ENCODE measurements around the gene PIEZO1.
A peak's percentile ranks its signal among the peaks of the same experiment; 100 is the strongest.

Gene PIEZO1

GRCh38 chr16:88706965-88707826, 77.8 kb downstream of the PIEZO1 start:
- H3K4me3 ChIP-seq (ENCODE audit: low read depth, low read length) = peak overlapping the region; percentile 95

GRCh38 chr16:88706229-88706964, 78.6 kb downstream of the PIEZO1 start, which contains the start of the genes CTU2 and RNF166:
TSS of gene CTU2 (plus strand) at chr16:88706503. CDS start at chr16:88706531, 28 bp downstream.
TSS of gene RNF166 (minus strand) at chr16:88706408. CDS start at chr16:88706325, 83 bp downstream.
- H3K4me3 ChIP-seq (ENCODE audit: low read depth, low read length) = peak within 1 kb of the TSS; percentile 95

GRCh38 chr16:88705801-88706228, 79.2 kb downstream of the PIEZO1 start:
- H3K4me3 ChIP-seq (ENCODE audit: low read depth, low read length) = peak overlapping the region; percentile 95

GRCh38 chr16:88705076-88705684, 79.8 kb downstream of the PIEZO1 start:
- peak overlapping the region; percentile 95 for H3K4me3 ChIP-seq (ENCODE audit: low read depth, low read length)

GRCh38 chr16:88703486-88704309, 81.3 kb downstream of the PIEZO1 start:
- H3K4me3 ChIP-seq (ENCODE audit: low read depth, low read length) = no peak overlapping the region

GRCh38 chr16:88702371-88703210, 82.4 kb downstream of the PIEZO1 start:
- H3K4me3 ChIP-seq (ENCODE audit: low read depth, low read length) = no peak overlapping the region

- H3K4me3 ChIP-seq (ENCODE audit: low read depth, low read length) = no peak overlapping the region
These were observed 83.2 kb downstream of the PIEZO1 start for GRCh38 chr16:88701581-88702370.

- H3K4me3 ChIP-seq (ENCODE audit: low read depth, low read length) = no peak overlapping the region
These were observed 84.2 kb downstream of the PIEZO1 start for GRCh38 chr16:88700636-88701482.

- H3K4me3 ChIP-seq (ENCODE audit: low read depth, low read length) = no peak overlapping the region
These were observed 84.7 kb downstream of the PIEZO1 start for GRCh38 chr16:88700322-88700635.

GRCh38 chr16:88699180-88699579, 85.8 kb downstream of the PIEZO1 start:
- no peak overlapping the region for H3K4me3 ChIP-seq (ENCODE audit: low read depth, low read length)

GRCh38 chr16:88698646-88699045, 86.4 kb downstream of the PIEZO1 start:
- no peak overlapping the region for H3K4me3 ChIP-seq (ENCODE audit: low read depth, low read length)

GRCh38 chr16:88697831-88698615, 87.0 kb downstream of the PIEZO1 start:
- no peak overlapping the region for H3K4me3 ChIP-seq (ENCODE audit: low read depth, low read length)

- no peak overlapping the region for H3K4me3 ChIP-seq (ENCODE audit: low read depth, low read length)
These were observed 87.7 kb downstream of the PIEZO1 start for GRCh38 chr16:88697116-88697830.

GRCh38 chr16:88696441-88696840, 88.6 kb downstream of the PIEZO1 start:
- H3K4me3 ChIP-seq (ENCODE audit: low read depth, low read length) = no peak overlapping the region

- no peak overlapping the region for H3K4me3 ChIP-seq (ENCODE audit: low read depth, low read length)
These were observed 89.3 kb downstream of the PIEZO1 start for GRCh38 chr16:88695753-88696152.

- H3K4me3 ChIP-seq (ENCODE audit: low read depth, low read length) = no peak overlapping the region
These were observed 89.8 kb downstream of the PIEZO1 start for GRCh38 chr16:88695218-88695617.
